HS-27A (cell line): ENCODE results near the gene SCUBE1.

Source experiments
- DNase-seq: peaks from one replicate; pipeline ENCODE4 v3.0.0-alpha.2; 2012; ENCODE audit warnings: low read depth, missing footprints

SCUBE1 gene

GRCh38 chr22:43343262-43343669 lies at the start of gene SCUBE1:
TSS of gene SCUBE1 (minus strand) at chr22:43343372. CDS start at chr22:43343261, 111 bp downstream.
- DNase-seq, result no peak

DNA sequence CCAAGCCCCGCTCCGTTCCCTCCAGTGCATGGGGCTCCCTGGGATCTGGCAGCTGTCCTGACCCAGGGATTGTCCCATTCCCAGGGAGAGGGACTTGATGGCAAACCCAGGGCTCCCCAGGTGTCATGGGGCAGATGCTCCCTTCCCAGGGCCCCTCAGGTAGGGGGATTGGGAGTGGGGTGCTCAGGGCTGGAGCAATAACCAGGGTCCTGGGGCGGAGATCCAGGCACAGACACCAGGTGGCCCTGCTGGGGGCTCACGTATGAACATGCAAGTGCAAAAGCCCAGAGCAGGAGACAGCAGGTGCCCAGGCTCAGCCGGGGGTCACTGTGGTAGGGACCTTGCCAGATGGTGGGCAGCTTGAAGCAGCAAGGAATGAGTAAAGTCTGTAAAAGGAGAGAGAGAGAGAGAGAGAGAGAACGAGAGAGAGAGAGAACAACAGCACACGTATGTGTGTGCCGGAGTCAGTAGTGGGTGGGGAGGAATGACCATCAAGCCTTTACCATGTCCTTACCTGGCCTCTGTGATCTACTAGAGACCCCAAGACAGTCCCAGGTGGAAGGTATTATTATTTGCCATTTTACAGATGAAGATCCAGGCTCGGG lies 49.3 kb upstream of the SCUBE1 start:
- DNase-seq, result no peak

DNA sequence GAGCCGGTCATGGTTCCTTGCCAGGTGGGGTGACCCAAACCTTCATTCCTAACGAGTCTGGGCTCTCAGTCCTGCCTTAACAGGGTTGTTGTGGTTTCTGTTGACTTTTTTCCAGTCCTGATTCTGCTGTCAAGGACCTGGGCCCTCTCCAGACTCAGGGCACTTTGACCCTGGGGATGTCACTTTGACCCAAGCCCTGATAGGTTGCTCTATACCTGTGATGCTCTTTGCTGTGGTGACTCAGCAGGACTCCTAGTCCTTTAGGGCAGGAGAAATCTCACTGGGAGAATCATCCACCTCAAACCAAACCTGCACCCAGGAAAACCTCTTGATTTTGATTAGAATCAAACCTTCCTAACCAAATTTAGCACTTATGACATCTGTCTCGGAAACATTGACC lies 48.1 kb upstream of the SCUBE1 start:
- no peak for DNase-seq

DNA sequence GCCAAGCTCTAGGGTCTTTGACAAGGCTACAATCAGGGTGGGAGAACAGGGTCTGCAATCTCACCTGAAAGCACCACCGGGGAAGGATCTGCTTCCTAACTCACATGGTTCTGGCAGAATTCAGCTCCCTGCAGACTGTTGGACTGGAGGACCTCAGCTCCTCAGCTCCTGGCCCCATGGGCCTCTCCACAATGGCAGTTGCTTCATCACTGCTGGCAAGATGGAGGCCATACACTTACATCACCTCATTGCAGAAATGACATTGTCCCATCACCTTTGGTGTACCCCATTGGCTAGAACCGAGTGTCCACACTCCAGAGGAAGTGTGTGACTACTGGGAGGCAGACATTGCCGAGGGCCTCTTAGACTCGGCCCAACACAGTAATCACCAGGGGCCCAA lies 47.7 kb upstream of the SCUBE1 start:
- DNase-seq, result no peak

- DNase-seq, result no peak
These were observed 47.0 kb upstream of the SCUBE1 start for GRCh38 chr22:43390166-43390565.

- no peak for DNase-seq
These were observed 46.2 kb upstream of the SCUBE1 start for GRCh38 chr22:43389227-43389836.

GRCh38 chr22:43388420-43388851 lies 45.3 kb upstream of the SCUBE1 start:
- DNase-seq, result no peak

GRCh38 chr22:43387815-43388214 lies 44.6 kb upstream of the SCUBE1 start:
- DNase-seq, result no peak

- DNase-seq, result peak; percentile 11
These were observed 42.8 kb upstream of the SCUBE1 start for GRCh38 chr22:43385770-43386641.

GRCh38 chr22:43384863-43385262 lies 41.7 kb upstream of the SCUBE1 start:
- no peak for DNase-seq

- DNase-seq, result no peak
These were observed 38.5 kb upstream of the SCUBE1 start for GRCh38 chr22:43381693-43382092.

DNA sequence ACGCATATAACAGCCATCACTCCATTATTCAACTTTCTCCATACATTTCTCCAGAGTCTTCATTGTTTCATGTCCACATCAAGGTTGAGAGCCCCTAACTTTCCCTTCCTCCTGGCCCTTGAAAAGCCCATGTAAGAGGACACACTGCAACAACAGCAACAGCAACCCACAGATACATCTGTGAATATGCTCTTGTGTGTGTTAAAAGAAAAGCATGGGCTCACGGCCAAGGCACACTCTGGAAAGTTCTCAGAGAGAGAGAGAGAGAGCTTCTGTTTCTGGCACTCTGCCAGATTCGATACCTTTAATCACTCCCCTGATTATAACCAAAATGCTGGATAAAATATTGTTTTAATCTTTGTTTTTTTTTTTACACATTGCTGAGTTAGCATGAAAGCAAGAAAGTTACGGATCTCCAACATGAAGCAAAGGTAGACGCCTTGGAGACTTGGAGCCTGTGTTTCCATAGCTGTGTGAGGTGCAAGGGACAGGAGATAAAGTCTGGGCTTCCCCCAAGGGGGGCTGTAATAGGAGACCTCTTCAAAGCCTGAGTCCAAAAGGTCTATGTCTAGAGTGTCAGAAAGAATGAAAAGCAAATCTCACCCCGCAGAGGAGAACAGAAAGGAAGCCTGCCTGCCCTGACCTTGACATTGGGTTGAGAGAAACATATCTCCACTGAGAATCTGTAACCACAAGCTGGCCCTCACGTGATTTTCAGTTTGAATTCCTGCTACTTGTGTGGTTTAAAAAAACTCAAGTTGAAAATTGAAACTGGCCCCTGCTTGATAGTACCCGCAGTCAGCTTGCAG lies 34.9 kb upstream of the SCUBE1 start:
- DNase-seq, result no peak

DNA sequence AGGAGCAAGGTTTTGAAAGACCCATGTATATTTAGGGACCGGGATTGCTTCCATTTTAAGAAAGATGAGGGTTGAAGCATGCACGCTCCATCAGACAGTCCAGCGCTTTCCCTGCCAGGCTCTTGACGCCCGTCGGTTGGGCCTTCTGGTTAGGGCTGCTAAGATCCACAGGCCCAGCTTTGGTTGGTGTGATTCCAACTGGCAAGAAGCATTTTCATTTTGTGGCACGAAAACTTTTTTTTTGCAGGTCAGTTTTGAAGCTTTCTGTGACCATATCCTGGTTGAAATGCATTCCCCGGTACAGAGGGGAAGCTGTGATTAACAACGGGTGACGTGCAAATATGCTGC lies 34.4 kb upstream of the SCUBE1 start:
- DNase-seq, result no peak

DNA sequence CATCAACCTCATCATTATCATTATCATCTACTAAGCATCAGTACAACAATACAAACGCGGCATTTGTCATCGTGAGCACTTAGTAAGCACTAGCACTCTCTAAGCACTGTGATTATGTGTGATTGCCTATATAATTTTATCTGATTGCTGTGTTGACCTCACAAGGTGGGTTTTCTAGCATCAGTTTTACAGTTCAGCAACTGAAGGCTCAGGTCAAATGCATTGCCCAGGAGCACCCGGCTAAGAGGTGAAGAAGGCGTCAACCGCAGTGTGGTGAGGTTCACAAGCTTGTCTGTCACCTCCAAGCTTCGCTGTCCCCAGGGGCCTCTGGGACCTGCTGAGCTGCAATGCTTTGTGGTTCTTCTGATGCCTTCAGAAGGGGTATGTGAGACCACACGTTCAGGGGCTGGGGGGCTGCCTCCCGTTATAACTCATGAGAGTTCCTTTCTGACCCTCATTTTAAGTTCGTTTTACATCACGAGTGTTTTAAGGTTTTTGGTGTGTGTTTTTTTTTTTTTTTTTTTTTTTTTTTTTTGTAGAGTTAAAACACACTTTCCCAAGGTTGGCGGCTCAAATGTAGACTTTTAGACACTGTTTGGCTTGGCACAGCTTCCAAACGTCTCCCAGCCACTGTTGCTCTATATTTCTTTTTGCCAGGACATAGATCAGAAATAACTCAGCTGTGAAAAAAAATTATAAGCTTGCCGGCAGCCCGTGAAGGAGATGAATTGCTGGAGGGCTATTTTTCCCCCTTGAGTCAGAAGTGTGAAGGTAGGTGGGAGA lies 33.8 kb upstream of the SCUBE1 start:
- DNase-seq, result no peak

GRCh38 chr22:43375951-43376455 lies 32.8 kb upstream of the SCUBE1 start:
- DNase-seq, result no peak

GRCh38 chr22:43370036-43370435 lies 26.9 kb upstream of the SCUBE1 start:
- no peak for DNase-seq

- no peak for DNase-seq
These were observed 22.7 kb upstream of the SCUBE1 start for GRCh38 chr22:43365715-43366440.

GRCh38 chr22:43364169-43364435 lies 20.9 kb upstream of the SCUBE1 start:
- no peak for DNase-seq

- DNase-seq, result no peak
These were observed 20.4 kb upstream of the SCUBE1 start for GRCh38 chr22:43363315-43364168.

GRCh38 chr22:43360576-43360975 lies 17.4 kb upstream of the SCUBE1 start:
- no peak for DNase-seq
